Lower lobe of right lung (tissue), 2 donors: Measurements from ENCODE around the gene PLCL1. TPM values are rescaled to one million over a fixed set of nuclear protein-coding genes. Genes with fewer than 3 reads are reported as not detected.
"Not testable (repeated sequence)": the region's sequence is repeated elsewhere in the genome, so short reads cannot be mapped to it uniquely, and the experiment has no call there.

Experiments used
- ATAC-seq, 2 donors: fragments of 200-7000 bp; cut with Tn5 transposase; one replicate each; pipeline ENCODE4 v1.9.1; 2020 to 2022; ENCODE audit warnings: mild to moderate bottlenecking in 2 of 2, moderate library complexity in 2 of 2
- DNase-seq: peaks from one replicate; pipeline ENCODE4 v3.0.0-alpha.2; 2020
- H3K27ac ChIP-seq: fragments of 200-600 bp; one replicate; pipeline ENCODE4 v1.8.0; 2022
- H3K27me3 ChIP-seq: fragments of 200-600 bp; one replicate; pipeline ENCODE4 v1.8.0; 2022; ENCODE audit warnings: low read depth
- H3K36me3 ChIP-seq: fragments of 200-600 bp; one replicate; pipeline ENCODE4 v1.8.0; 2022; ENCODE audit warnings: mild to moderate bottlenecking
- H3K4me1 ChIP-seq: fragments of 200-600 bp; one replicate; pipeline ENCODE4 v1.8.0; 2022
- H3K4me3 ChIP-seq: fragments of 200-600 bp; one replicate; pipeline ENCODE4 v1.8.0; 2022; ENCODE audit warnings: mild to moderate bottlenecking
- H3K9me3 ChIP-seq: fragments of 200-600 bp; one replicate; pipeline ENCODE4 v1.8.0; 2022
- CTCF ChIP-seq: fragments of 200-600 bp; IDR thresholded peaks from one replicate; pipeline ENCODE4 v1.8.0; 2022; ENCODE audit warnings: antibody characterized with exemption, mild to moderate bottlenecking
- intact Hi-C: fragments of 100-400 bp; cut with DNase I; formaldehyde crosslinking; loops from one replicate; pipeline ENCODE4 v1.11.0; 2022
- total RNA-seq: library from RNA; stranded (reverse); fragmentation: NEBNext Ultra II Directional; extraction: Animal tissue kit (Norgen Biotek cat#: 25700); gene quantifications from one replicate; pipeline ENCODE4 v1.2.1, GENCODE V29; 2021
- donor health status: DM: no; HTN: yes; CAD: no; lungs with severe emphysema.

PLCL1 gene
- total RNA-seq, 1 donor from 2014 or later: 6.3 TPM

DNA sequence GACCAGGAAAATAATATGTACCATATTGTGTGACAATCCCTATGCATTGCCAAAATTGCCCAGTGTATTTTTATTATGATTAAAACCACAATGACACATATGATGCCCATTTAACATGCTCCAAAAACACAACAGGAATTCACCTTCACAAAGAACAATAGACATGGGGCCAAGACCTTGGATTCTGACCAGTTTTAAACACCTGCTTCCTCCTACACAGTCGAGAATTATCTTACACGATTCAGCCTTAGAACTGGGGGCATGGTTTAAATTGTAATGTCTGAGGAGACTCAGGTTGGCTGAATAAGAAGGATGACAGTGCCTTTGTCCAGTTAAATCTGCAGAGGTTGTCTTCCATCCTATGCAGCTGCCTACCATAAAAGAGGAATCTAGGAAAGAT is 212.7 kb downstream of the PLCL1 start:
- no peak for DNase-seq
- peaks cover 3% of the 10 kb centered on the region for H3K9me3 ChIP-seq
- H3K27ac ChIP-seq: no peak overlapping the region
- H3K4me3 ChIP-seq: no peak overlapping the region
- ATAC-seq: no peak
- intact Hi-C loops: no loop called here
- no peaks in the 10 kb centered on the region for H3K4me1 ChIP-seq
- H3K36me3 ChIP-seq: no peaks in the 10 kb centered on the region
- no peak for TF ChIP-seq CTCF
- no peaks in the 10 kb centered on the region for H3K27me3 ChIP-seq

DNA sequence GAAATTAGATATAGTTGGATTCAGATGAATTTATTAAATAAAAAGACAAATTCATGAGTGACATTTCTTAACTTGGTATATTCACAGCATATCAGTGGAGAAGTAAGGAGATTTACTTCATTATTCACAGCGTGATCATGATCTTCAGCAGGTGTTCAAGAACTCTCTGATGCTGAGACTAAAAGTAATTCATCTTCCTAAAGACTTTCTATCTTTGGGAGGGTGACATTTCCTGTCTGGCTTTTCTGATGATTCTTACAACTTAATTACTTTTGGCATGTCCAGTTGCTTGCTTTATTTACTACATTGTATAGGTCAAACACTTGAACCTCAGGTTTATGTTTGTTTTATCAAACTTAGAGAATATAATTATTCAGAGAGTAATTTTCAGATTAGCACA is 224.6 kb downstream of the PLCL1 start:
- ATAC-seq: no peak
- intact Hi-C loops: no loop called here

GRCh38 chr2:198029576-198029975 is 225.2 kb downstream of the PLCL1 start:
- ATAC-seq, H3K27ac ChIP-seq, H3K27me3 ChIP-seq, H3K36me3 ChIP-seq, DNase-seq, H3K4me3 ChIP-seq, H3K9me3 ChIP-seq, intact Hi-C loops, H3K4me1 ChIP-seq: not testable (repeated sequence)

More for the DNA sequence above, 224.6 kb downstream of the PLCL1 start:
- no peaks in the 10 kb centered on the region for H3K36me3 ChIP-seq
- no peak for DNase-seq
- H3K4me3 ChIP-seq: no peak overlapping the region
- H3K27me3 ChIP-seq: no peaks in the 10 kb centered on the region
- no peaks in the 10 kb centered on the region for H3K9me3 ChIP-seq
- no peaks in the 10 kb centered on the region for H3K4me1 ChIP-seq
- H3K27ac ChIP-seq: no peak overlapping the region
- TF ChIP-seq CTCF: no peak

- DNase-seq: no peak
- H3K27me3 ChIP-seq: no peaks in the 10 kb centered on the region
- H3K27ac ChIP-seq: no peak overlapping the region
- H3K9me3 ChIP-seq: no peaks in the 10 kb centered on the region
- no peak overlapping the region for H3K4me3 ChIP-seq
- ATAC-seq: no peak
- H3K4me1 ChIP-seq: no peaks in the 10 kb centered on the region
- intact Hi-C loops: no loop called here
- TF ChIP-seq CTCF: no peak
- H3K36me3 ChIP-seq: no peaks in the 10 kb centered on the region
Measured at GRCh38 chr2:198033626-198034025, 229.2 kb downstream of the PLCL1 start.

GRCh38 chr2:198036029-198036879 is 231.9 kb downstream of the PLCL1 start:
- TF ChIP-seq CTCF: no peak
- no peaks in the 10 kb centered on the region for H3K36me3 ChIP-seq
- H3K4me3 ChIP-seq: no peak overlapping the region
- H3K27ac ChIP-seq: no peak overlapping the region
- no peaks in the 10 kb centered on the region for H3K27me3 ChIP-seq
- intact Hi-C loops: no loop called here
- ATAC-seq (no peak), DNase-seq (no peak)
- no peaks in the 10 kb centered on the region for H3K4me1 ChIP-seq
- H3K9me3 ChIP-seq: no peaks in the 10 kb centered on the region

- no peak overlapping the region for H3K4me3 ChIP-seq
- no peaks in the 10 kb centered on the region for H3K9me3 ChIP-seq
- ATAC-seq (no peak), DNase-seq (no peak)
- intact Hi-C loops: no loop called here
- no peak for TF ChIP-seq CTCF
- H3K27me3 ChIP-seq: no peaks in the 10 kb centered on the region
- H3K36me3 ChIP-seq: no peaks in the 10 kb centered on the region
- no peak overlapping the region for H3K27ac ChIP-seq
- no peaks in the 10 kb centered on the region for H3K4me1 ChIP-seq
Measured at GRCh38 chr2:198040835-198041234, 236.4 kb downstream of the PLCL1 start.
